ENCODE data around the gene WNK2.

DNA sequence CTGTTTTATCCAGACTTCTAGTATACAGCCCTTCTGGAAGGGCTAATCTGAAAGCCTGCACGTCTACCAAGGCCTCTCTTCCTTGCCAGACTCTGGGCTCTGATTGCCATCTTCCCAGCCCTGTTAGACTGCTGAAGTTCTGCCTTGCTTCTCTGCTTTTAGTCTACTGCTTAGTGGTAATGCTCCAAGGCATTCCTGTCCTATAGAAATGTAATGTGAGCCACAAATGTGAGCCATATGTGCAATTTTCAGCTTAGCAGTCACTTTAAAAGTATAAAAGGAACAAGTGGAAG, 32.1 kb downstream of the WNK2 start:
- TF ChIP-seq, protein P1, sequence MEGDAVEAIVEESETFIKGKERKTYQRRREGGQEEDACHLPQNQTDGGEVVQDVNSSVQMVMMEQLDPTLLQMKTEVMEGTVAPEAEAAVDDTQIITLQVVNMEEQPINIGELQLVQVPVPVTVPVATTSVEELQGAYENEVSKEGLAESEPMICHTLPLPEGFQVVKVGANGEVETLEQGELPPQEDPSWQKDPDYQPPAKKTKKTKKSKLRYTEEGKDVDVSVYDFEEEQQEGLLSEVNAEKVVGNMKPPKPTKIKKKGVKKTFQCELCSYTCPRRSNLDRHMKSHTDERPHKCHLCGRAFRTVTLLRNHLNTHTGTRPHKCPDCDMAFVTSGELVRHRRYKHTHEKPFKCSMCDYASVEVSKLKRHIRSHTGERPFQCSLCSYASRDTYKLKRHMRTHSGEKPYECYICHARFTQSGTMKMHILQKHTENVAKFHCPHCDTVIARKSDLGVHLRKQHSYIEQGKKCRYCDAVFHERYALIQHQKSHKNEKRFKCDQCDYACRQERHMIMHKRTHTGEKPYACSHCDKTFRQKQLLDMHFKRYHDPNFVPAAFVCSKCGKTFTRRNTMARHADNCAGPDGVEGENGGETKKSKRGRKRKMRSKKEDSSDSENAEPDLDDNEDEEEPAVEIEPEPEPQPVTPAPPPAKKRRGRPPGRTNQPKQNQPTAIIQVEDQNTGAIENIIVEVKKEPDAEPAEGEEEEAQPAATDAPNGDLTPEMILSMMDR (IDR thresholded peaks at IDR 0.05; ENCODE audit: low read depth, low read length, poor library complexity, severe bottlenecking) = no peak
- TF ChIP-seq EZH2phosphoT487 (IDR thresholded peaks at IDR 0.05; ENCODE audit: borderline replicate concordance, low read length) = no peak

Measured in DOHH2 (cell line).